ENCODE measurements around the gene ZFP42. TPM values are rescaled to one million over a fixed set of nuclear protein-coding genes. Genes with fewer than 3 reads are reported as not detected.

ZFP42 gene
- not detected in 2 replicates for total RNA-seq (2014; rRNA removed; shearing (Covaris generic); ENCODE audit: low replicate concordance)

- Histone ChIP-seq H3K4me3 (ENCODE audit: low read length) (no peak within 1 kb of the TSS), H3K9ac (ENCODE audit: low read length) (no peak within 1 kb of the TSS), H2AFZ (ENCODE audit: low read length) (no peak within 1 kb of the TSS), H3K36me3 (ENCODE audit: insufficient read depth, low read length) (no peaks in the 10 kb centered on the region), H3K4me1 (ENCODE audit: low read length) (no peaks in the 10 kb centered on the region), H4K20me1 (ENCODE audit: insufficient read depth, low read depth, low read length) (no peaks in the 10 kb centered on the region), H3K4me2 (ENCODE audit: low read depth, low read length, poor library complexity, severe bottlenecking) (no peak within 1 kb of the TSS), H3K27me3 (ENCODE audit: low read length) (no peaks in the 10 kb centered on the region), H3K79me2 (ENCODE audit: low read length) (no peaks in the 10 kb centered on the region), H3K9me3 (ENCODE audit: low read length) (no peaks in the 10 kb centered on the region), H3K27ac (ENCODE audit: low read length) (no peak within 1 kb of the TSS), H3K9me2 (replicated peaks; ENCODE audit: insufficient read depth, low read length) (no peaks in the 10 kb centered on the region)
- DNase-seq: no peak
Observed at GRCh38 chr4:187995322-187996207, at the start of gene ZFP42. Gene ZFP42 (plus strand): TSS chr4:187995771. CDS start chr4:188002808, 7,037 bp downstream.

DNA sequence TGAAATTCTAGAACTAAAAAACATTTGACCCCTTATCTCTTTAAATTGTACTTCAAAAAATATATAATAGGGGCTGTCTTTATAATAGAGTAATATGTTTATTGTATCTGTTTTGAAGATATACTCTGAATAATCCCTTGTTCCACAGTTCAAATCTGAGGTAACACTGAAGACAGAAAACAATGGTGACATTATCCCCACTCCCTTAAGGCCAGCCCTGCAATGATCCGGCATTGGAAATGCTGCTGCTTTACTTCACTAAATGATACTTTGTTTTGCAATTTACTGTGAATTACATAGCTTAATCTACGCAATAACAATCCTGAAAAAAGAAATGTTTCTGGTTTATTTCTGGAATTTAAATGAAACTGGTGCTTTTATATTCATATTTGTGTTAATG, 34.4 kb upstream of the ZFP42 start:
- Histone ChIP-seq H3K79me2 (ENCODE audit: low read length) (no peaks in the 10 kb centered on the region), H3K27ac (ENCODE audit: low read length) (no peak overlapping the region), H3K9me3 (ENCODE audit: low read length) (no peaks in the 10 kb centered on the region), H3K9ac (ENCODE audit: low read length) (no peak overlapping the region), H3K4me2 (ENCODE audit: low read depth, low read length, poor library complexity, severe bottlenecking) (no peak overlapping the region), H3K36me3 (ENCODE audit: insufficient read depth, low read length) (no peaks in the 10 kb centered on the region), H3K27me3 (ENCODE audit: low read length) (no peaks in the 10 kb centered on the region), H4K20me1 (ENCODE audit: insufficient read depth, low read depth, low read length) (no peaks in the 10 kb centered on the region), H2AFZ (ENCODE audit: low read length) (no peak overlapping the region), H3K4me3 (ENCODE audit: low read length) (no peak overlapping the region), H3K9me2 (replicated peaks; ENCODE audit: insufficient read depth, low read length) (no peaks in the 10 kb centered on the region), H3K4me1 (ENCODE audit: low read length) (no peaks in the 10 kb centered on the region)
- no peak for DNase-seq

DNA sequence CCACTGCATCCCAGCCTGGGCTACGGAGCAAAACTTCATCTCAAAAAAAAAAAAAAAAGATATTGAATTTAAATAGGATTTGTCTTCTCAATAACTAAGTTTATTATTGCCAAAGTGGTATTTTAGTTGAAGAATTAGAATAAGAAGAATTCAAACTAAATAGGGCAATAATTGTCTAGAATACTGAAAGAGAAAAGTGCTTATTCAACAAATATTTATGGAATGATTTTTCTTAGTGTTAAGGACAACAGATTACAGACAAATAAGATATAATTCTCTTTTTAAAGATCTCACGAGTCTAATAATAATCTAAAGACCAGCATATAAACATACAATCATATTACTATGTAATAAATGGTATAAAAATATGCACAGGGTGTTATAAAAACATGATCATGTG, 33.6 kb upstream of the ZFP42 start:
- no peak for DNase-seq
- Histone ChIP-seq H4K20me1 (ENCODE audit: insufficient read depth, low read depth, low read length) (no peaks in the 10 kb centered on the region), H3K27ac (ENCODE audit: low read length) (no peak overlapping the region), H3K4me1 (ENCODE audit: low read length) (no peaks in the 10 kb centered on the region), H3K4me2 (ENCODE audit: low read depth, low read length, poor library complexity, severe bottlenecking) (no peak overlapping the region), H3K27me3 (ENCODE audit: low read length) (no peaks in the 10 kb centered on the region), H3K36me3 (ENCODE audit: insufficient read depth, low read length) (no peaks in the 10 kb centered on the region), H3K9me2 (replicated peaks; ENCODE audit: insufficient read depth, low read length) (no peaks in the 10 kb centered on the region), H3K4me3 (ENCODE audit: low read length) (no peak overlapping the region), H2AFZ (ENCODE audit: low read length) (no peak overlapping the region), H3K9ac (ENCODE audit: low read length) (no peak overlapping the region), H3K79me2 (ENCODE audit: low read length) (no peaks in the 10 kb centered on the region), H3K9me3 (ENCODE audit: low read length) (no peaks in the 10 kb centered on the region)

GRCh38 chr4:187962926-187963325, 32.6 kb upstream of the ZFP42 start:
- Histone ChIP-seq H3K4me2 (ENCODE audit: low read depth, low read length, poor library complexity, severe bottlenecking) (no peak overlapping the region), H3K79me2 (ENCODE audit: low read length) (no peaks in the 10 kb centered on the region), H3K4me3 (ENCODE audit: low read length) (no peak overlapping the region), H2AFZ (ENCODE audit: low read length) (no peak overlapping the region), H3K9me2 (replicated peaks; ENCODE audit: insufficient read depth, low read length) (no peaks in the 10 kb centered on the region), H3K4me1 (ENCODE audit: low read length) (no peaks in the 10 kb centered on the region), H3K9me3 (ENCODE audit: low read length) (no peaks in the 10 kb centered on the region), H3K9ac (ENCODE audit: low read length) (no peak overlapping the region), H3K36me3 (ENCODE audit: insufficient read depth, low read length) (no peaks in the 10 kb centered on the region), H3K27ac (ENCODE audit: low read length) (no peak overlapping the region), H3K27me3 (ENCODE audit: low read length) (no peaks in the 10 kb centered on the region), H4K20me1 (ENCODE audit: insufficient read depth, low read depth, low read length) (no peaks in the 10 kb centered on the region)
- DNase-seq: no peak

DNA sequence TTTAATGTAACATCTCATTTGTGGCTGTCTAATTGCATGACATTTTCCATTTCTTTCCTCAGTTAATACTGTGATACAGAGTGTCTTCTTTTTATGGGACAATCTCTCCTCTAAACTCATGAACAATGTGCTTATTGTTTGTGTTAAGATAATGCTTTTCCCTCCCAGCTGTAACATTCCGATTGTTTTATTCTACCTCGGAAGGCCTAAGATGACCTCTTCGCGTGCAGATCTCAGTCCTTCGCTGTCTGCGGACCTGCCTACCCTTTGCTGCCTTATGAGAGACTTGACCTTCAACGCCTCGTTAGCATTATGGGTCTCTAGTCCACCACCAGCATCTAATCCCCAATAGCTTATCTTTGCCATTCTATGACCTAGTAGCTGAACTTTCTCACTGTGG, 29.8 kb upstream of the ZFP42 start:
- Histone ChIP-seq H3K4me1 (ENCODE audit: low read length) (no peaks in the 10 kb centered on the region), H3K9me2 (replicated peaks; ENCODE audit: insufficient read depth, low read length) (no peaks in the 10 kb centered on the region), H3K79me2 (ENCODE audit: low read length) (no peaks in the 10 kb centered on the region), H3K4me3 (ENCODE audit: low read length) (no peak overlapping the region), H2AFZ (ENCODE audit: low read length) (no peak overlapping the region), H3K9ac (ENCODE audit: low read length) (no peak overlapping the region), H3K27ac (ENCODE audit: low read length) (no peak overlapping the region), H4K20me1 (ENCODE audit: insufficient read depth, low read depth, low read length) (no peaks in the 10 kb centered on the region), H3K9me3 (ENCODE audit: low read length) (no peaks in the 10 kb centered on the region), H3K27me3 (ENCODE audit: low read length) (no peaks in the 10 kb centered on the region), H3K36me3 (ENCODE audit: insufficient read depth, low read length) (no peaks in the 10 kb centered on the region), H3K4me2 (ENCODE audit: low read depth, low read length, poor library complexity, severe bottlenecking) (no peak overlapping the region)
- DNase-seq: no peak

GRCh38 chr4:187972135-187972534, 23.4 kb upstream of the ZFP42 start:
- Histone ChIP-seq H3K4me2 (ENCODE audit: low read depth, low read length, poor library complexity, severe bottlenecking) (no peak overlapping the region), H3K9me2 (replicated peaks; ENCODE audit: insufficient read depth, low read length) (no peaks in the 10 kb centered on the region), H3K9me3 (ENCODE audit: low read length) (no peaks in the 10 kb centered on the region), H3K79me2 (ENCODE audit: low read length) (no peaks in the 10 kb centered on the region), H4K20me1 (ENCODE audit: insufficient read depth, low read depth, low read length) (no peaks in the 10 kb centered on the region), H2AFZ (ENCODE audit: low read length) (no peak overlapping the region), H3K9ac (ENCODE audit: low read length) (no peak overlapping the region), H3K27me3 (ENCODE audit: low read length) (no peaks in the 10 kb centered on the region), H3K27ac (ENCODE audit: low read length) (no peak overlapping the region), H3K4me3 (ENCODE audit: low read length) (no peak overlapping the region), H3K4me1 (ENCODE audit: low read length) (no peaks in the 10 kb centered on the region), H3K36me3 (ENCODE audit: insufficient read depth, low read length) (no peaks in the 10 kb centered on the region)
- DNase-seq: no peak

- H3K4me3 ChIP-seq (ENCODE audit: low read length): no peak overlapping the region
- H3K79me2 ChIP-seq (ENCODE audit: low read length): no peaks in the 10 kb centered on the region
- H3K27ac ChIP-seq (ENCODE audit: low read length): no peak overlapping the region
- no peak overlapping the region for H2AFZ ChIP-seq (ENCODE audit: low read length)
- no peak for DNase-seq
- no peaks in the 10 kb centered on the region for H3K9me2 ChIP-seq (replicated peaks; ENCODE audit: insufficient read depth, low read length)
- no peaks in the 10 kb centered on the region for H3K9me3 ChIP-seq (ENCODE audit: low read length)
- no peak overlapping the region for H3K9ac ChIP-seq (ENCODE audit: low read length)
- H3K27me3 ChIP-seq (ENCODE audit: low read length): no peaks in the 10 kb centered on the region
- H4K20me1 ChIP-seq (ENCODE audit: insufficient read depth, low read depth, low read length): no peaks in the 10 kb centered on the region
- no peak overlapping the region for H3K4me2 ChIP-seq (ENCODE audit: low read depth, low read length, poor library complexity, severe bottlenecking)
- no peaks in the 10 kb centered on the region for H3K4me1 ChIP-seq (ENCODE audit: low read length)
- no peaks in the 10 kb centered on the region for H3K36me3 ChIP-seq (ENCODE audit: insufficient read depth, low read length)
Observed at GRCh38 chr4:187983746-187984145, 11.8 kb upstream of the ZFP42 start.

DNA sequence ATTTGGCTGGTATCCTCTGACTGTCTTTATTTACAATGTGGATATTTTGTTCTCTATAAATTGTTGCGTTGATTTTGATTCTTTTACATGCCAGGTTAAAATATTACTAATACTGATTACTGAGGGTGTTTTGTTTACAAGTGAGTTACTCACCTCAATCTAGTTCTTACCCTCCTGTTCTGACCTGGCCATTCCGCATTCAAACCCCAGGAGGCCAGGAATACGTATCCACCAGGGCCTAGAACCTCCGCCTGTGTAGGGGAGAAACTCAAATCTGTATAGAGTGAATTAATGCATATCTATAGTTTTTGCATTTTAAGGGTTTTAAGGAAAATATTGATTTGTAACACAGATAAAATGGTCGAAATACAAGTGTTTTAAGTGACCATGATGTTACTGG, 2.6 kb upstream of the ZFP42 start:
- Histone ChIP-seq H4K20me1 (ENCODE audit: insufficient read depth, low read depth, low read length) (no peaks in the 10 kb centered on the region), H3K27me3 (ENCODE audit: low read length) (no peaks in the 10 kb centered on the region), H3K9me2 (replicated peaks; ENCODE audit: insufficient read depth, low read length) (no peaks in the 10 kb centered on the region), H3K4me1 (ENCODE audit: low read length) (no peaks in the 10 kb centered on the region), H2AFZ (ENCODE audit: low read length) (no peak overlapping the region), H3K4me2 (ENCODE audit: low read depth, low read length, poor library complexity, severe bottlenecking) (no peak overlapping the region), H3K36me3 (ENCODE audit: insufficient read depth, low read length) (no peaks in the 10 kb centered on the region), H3K79me2 (ENCODE audit: low read length) (no peaks in the 10 kb centered on the region), H3K9me3 (ENCODE audit: low read length) (no peaks in the 10 kb centered on the region), H3K4me3 (ENCODE audit: low read length) (no peak overlapping the region), H3K27ac (ENCODE audit: low read length) (no peak overlapping the region), H3K9ac (ENCODE audit: low read length) (no peak overlapping the region)
- no peak for DNase-seq

Data from Karpas-422 (cell line).